GM12878 (cell line): ENCODE data around the gene CALD1. TPM values are rescaled to one million over a fixed set of nuclear protein-coding genes. Genes with fewer than 3 reads are reported as not detected.
A peak's percentile ranks its signal among the peaks of the same experiment; 100 is the strongest.

ENCODE experiments used
- ATAC-seq: fragments of 200-7000 bp; cut with Tn5 transposase; 3 replicates; pipeline ENCODE4 v1.9.1; 2020; ENCODE audit warnings: mild to moderate bottlenecking, moderate library complexity
- BruUV-seq: library from RNA; stranded (reverse); fragments of 400-500 nt; replicated peaks from 2 replicates; lab custom pipeline; 2021; lab: Mats Ljungman, UMichigan
- CTCF ChIA-PET: fragments of 300-600 bp; sonication (Branson Sonifier 250); formaldehyde crosslinking; extraction: SDS; loops from one replicate; lab custom pipeline; 2021; ENCODE audit warnings: inconsistent platforms; lab: Yijun Ruan, JAX
- POLR2A ChIA-PET: fragments of 350-600 bp; formaldehyde crosslinking; extraction: SDS; loops from one replicate; lab custom pipeline; 2021; ENCODE audit warnings: inconsistent platforms; lab: Charles Lee
- RAD21 ChIA-PET: fragments of 300-600 bp; sonication (Branson Sonifier 250); formaldehyde crosslinking; loops from one replicate; lab custom pipeline; 2023; ENCODE audit warnings: antibody characterized with exemption; ENCODE audit not compliant: unreplicated experiment; lab: Charles Lee
- SMC1A ChIA-PET: fragments of 300-600 bp; sonication (Branson Sonifier 250); formaldehyde crosslinking; loops from one replicate; lab custom pipeline; 2023; ENCODE audit not compliant: unreplicated experiment, uncharacterized antibody; lab: Charles Lee
- DNase-seq: peaks from one replicate; pipeline ENCODE4 v3.0.0-alpha.2; 2011; ENCODE audit warnings: low read depth, low spot score
- FAIRE-seq: peaks from 3 replicates; lab custom pipeline; 2011; peaks lifted over from hg19 to GRCh38; lab: Jason Lieb, UNC
- H2AFZ ChIP-seq: 2 replicates; pipeline ENCODE4 v1.6.0; 2011; ENCODE audit warnings: low read depth, low read length, control low read depth; ENCODE audit not compliant: control insufficient read depth
- H3K27ac ChIP-seq: 2 replicates; pipeline ENCODE4 v1.5.1; 2011; ENCODE audit warnings: control low read depth; ENCODE audit not compliant: control insufficient read depth, insufficient read depth
- H3K27me3 ChIP-seq, 2 experiments: replicated peaks in 1 of 2; 2 replicates each; pipeline versions ENCODE4 v1.6.0 to v1.6.1; 2011; ENCODE audit warnings: low read length in 1 of 2; ENCODE audit not compliant: control insufficient read depth in 2 of 2, insufficient read depth in 2 of 2
- H3K36me3 ChIP-seq, 2 experiments: 2 replicates each; pipeline ENCODE4 v1.5.1; 2011; ENCODE audit warnings: low read length in 1 of 2; ENCODE audit not compliant: control insufficient read depth in 2 of 2, insufficient read depth in 2 of 2
- H3K4me1 ChIP-seq: 2 replicates; pipeline ENCODE4 v1.6.1; 2011; ENCODE audit warnings: mild to moderate bottlenecking, low read length, moderate library complexity, mixed read lengths; ENCODE audit not compliant: control insufficient read depth, insufficient read depth
- H3K4me2 ChIP-seq: 2 replicates; pipeline ENCODE4 v1.6.0; 2011; ENCODE audit warnings: control low read depth; ENCODE audit not compliant: control insufficient read depth, insufficient read depth
- H3K4me3 ChIP-seq: fragments of 200-600 bp; sonication (generic); 2 replicates; pipeline ENCODE4 v1.5.1; 2016
- H3K79me2 ChIP-seq: 2 replicates; pipeline ENCODE4 v1.6.0; 2011; ENCODE audit warnings: low read length; ENCODE audit not compliant: control insufficient read depth, insufficient read depth
- H3K9ac ChIP-seq: 2 replicates; pipeline ENCODE4 v1.8.0; 2011; ENCODE audit warnings: low read length, control low read depth, mixed read lengths; ENCODE audit not compliant: control insufficient read depth, insufficient read depth
- H3K9me3 ChIP-seq: replicated peaks from 3 replicates; pipeline ENCODE4 v1.5.1; 2011; ENCODE audit warnings: mild to moderate bottlenecking, low read length; ENCODE audit not compliant: control insufficient read depth, insufficient read depth
- H4K20me1 ChIP-seq: 2 replicates; pipeline ENCODE4 v1.6.0; 2011; ENCODE audit not compliant: control insufficient read depth, insufficient read depth
- NBN ChIP-seq: fragments of 450-650 bp; IDR thresholded peaks from 2 replicates; pipeline ENCODE4 v1.6.1; 2016
- WGBS: methylation state at CpG from one replicate; pipeline ENCODE4 v1.1.6; 2016; ENCODE audit warnings: low lambda C conversion rate; ENCODE audit not compliant: insufficient replicate concordance, insufficient coverage; ENCODE audit errors: missing lambda C conversion rate; 5-methylcytosine and 5-hydroxymethylcytosine counted together
- in situ Hi-C: fragments of 300-500 bp; cut with MboI; formaldehyde crosslinking; loops from 9 replicates; pipeline ENCODE4 v1.14.3; 2018; ENCODE audit warnings: mixed read lengths
- intact Hi-C: fragments of 100-400 bp; cut with micrococcal nuclease; formaldehyde crosslinking; loops from one replicate; pipeline ENCODE4 v1.14.2; 2022; ENCODE audit not compliant: unreplicated experiment
- polyA plus RNA-seq, 11 experiments: library from polyadenylated mRNA; depleted of rRNA in 4 of 11; unstranded in 6 of 11; stranded (reverse) in 5 of 11; fragments of >200 nt; fragmentation: Nextera tagmentation in 4 of 11; fragmentation: Illumina TruSeq in 1 of 11; extraction: Ambion mirVana in 4 of 11; extraction: Trizol in 1 of 11; gene quantifications; 1 replicate in 1 of 11; 2 replicates in 10 of 11; pipeline versions ENCODE4 v1.2.1 to v1.2.3, GENCODE V29; 2011 to 2016; ENCODE audit warnings: inconsistent platforms in 2 of 11, missing spikeins in 2 of 11, low read depth in 1 of 11
- total RNA-seq, 4 experiments: library from RNA; depleted of rRNA in 3 of 4; stranded (reverse); fragments of >200 nt in 3 of 4; fragmentation: Illumina TruSeq in 1 of 4; extraction: Trizol in 1 of 4; gene quantifications; 2 replicates each; pipeline versions ENCODE4 v1.2.1 to v1.2.3, GENCODE V29; 2013 to 2021
- TF ChIP-seq, protein P1 (sequence below): fragments of 450-650 bp; formaldehyde crosslinking; IDR thresholded peaks from 2 replicates; pipeline ENCODE4 v1.5.0; 2022; ENCODE audit warnings: mild to moderate bottlenecking, missing genetic modification characterization

The CALD1 gene
- total and polyA plus RNA-seq, 10 of the 15 experiments (the other 5 are each of a cell fraction or from before 2014, with no cell fraction given), result 0.03 to 1.3 (median 0.22) TPM

DNA sequence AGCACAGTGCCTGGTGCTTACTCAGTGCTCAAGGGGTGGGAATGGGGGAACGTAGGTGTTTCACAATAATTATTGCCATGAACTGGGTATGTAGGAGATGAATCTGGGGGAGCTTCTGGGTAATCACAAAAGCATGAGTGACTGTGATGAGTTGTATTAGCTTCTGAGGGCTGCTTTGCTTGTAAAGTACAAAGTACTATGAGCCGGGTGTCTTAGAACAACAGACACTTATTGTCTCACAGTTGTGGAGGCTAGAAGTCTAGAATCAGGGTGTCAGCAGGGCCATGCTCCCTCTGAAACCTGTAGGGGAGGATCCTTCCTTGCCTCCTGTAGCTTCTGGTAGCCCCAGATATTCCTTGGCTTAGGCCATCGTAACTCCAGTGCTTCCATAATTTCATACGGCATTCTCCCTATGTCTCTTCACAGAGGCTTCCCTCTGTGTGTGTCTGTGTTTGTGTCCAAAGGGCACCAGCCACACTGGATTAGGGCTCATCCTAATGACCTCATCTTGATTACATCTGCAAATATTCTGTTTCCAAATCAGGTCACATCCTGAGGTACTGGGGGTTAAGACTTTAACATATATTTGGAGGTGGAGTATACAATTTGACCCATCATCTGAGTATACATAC lies 122.1 kb downstream of the CALD1 start:
- POLR2A ChIA-PET, result interaction anchor here (1.0 to 2.3 kb wide), 4 partner anchors 10 to 261 kb away, joined by 3 to 20 read pairs (median 5); no protein-coding TSS in a partner anchor
- Histone ChIP-seq H3K9me3 (peaks cover 4% of the 10 kb centered on the region; the same call in 2 of the 3 replicates), H3K4me1 (peaks cover 20% of the 10 kb centered on the region), H3K27ac (no peak overlapping the region), H3K4me3 (no peak overlapping the region), H2AFZ (no peak overlapping the region), H3K9ac (no peak overlapping the region), H3K79me2 (no peaks in the 10 kb centered on the region), H3K4me2 (no peak overlapping the region), H3K36me3 (no peaks in the 10 kb centered on the region), H4K20me1 (no peaks in the 10 kb centered on the region), H3K27me3 (no peaks in the 10 kb centered on the region)
- DNase-seq (no peak), ATAC-seq (no peak), FAIRE-seq (no peak)
- RAD21 ChIA-PET, result interaction anchor here (1.0 to 5.2 kb wide), 13 partner anchors 8 to 267 kb away, joined by 3 to 42 read pairs (median 4); partner anchors contain the start of gene AGBL3
- in situ Hi-C loops, result no loop called here
- 95% methylated on average over 4 of the region's 4 CpGs for WGBS
- no TSS peak for BruUV-seq
- SMC1A ChIA-PET, result interaction anchor here (0.8 to 4.7 kb wide), 10 partner anchors 8 to 373 kb away, joined by 3 to 33 read pairs (median 5); no protein-coding TSS in a partner anchor
- CTCF ChIA-PET, result interaction anchor here (0.7 to 2.5 kb wide), 9 partner anchors 10 to 269 kb away, joined by 3 to 15 read pairs (median 4); partner anchors contain the start of gene AGBL3
- intact Hi-C loops, result no loop called here
- TF ChIP-seq, protein P1, sequence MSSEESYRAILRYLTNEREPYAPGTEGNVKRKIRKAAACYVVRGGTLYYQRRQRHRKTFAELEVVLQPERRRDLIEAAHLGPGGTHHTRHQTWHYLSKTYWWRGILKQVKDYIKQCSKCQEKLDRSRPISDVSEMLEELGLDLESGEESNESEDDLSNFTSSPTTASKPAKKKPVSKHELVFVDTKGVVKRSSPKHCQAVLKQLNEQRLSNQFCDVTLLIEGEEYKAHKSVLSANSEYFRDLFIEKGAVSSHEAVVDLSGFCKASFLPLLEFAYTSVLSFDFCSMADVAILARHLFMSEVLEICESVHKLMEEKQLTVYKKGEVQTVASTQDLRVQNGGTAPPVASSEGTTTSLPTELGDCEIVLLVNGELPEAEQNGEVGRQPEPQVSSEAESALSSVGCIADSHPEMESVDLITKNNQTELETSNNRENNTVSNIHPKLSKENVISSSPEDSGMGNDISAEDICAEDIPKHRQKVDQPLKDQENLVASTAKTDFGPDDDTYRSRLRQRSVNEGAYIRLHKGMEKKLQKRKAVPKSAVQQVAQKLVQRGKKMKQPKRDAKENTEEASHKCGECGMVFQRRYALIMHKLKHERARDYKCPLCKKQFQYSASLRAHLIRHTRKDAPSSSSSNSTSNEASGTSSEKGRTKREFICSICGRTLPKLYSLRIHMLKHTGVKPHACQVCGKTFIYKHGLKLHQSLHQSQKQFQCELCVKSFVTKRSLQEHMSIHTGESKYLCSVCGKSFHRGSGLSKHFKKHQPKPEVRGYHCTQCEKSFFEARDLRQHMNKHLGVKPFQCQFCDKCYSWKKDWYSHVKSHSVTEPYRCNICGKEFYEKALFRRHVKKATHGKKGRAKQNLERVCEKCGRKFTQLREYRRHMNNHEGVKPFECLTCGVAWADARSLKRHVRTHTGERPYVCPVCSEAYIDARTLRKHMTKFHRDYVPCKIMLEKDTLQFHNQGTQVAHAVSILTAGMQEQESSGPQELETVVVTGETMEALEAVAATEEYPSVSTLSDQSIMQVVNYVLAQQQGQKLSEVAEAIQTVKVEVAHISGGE (CRISPR knock-in tag), result 0 out of 2 replicates have a peak, but pooled peaks have one; percentile 24
- no peak for TF ChIP-seq NBN
